NOMO-1 treated with DMSO at 0.1 percent for 48 hours (cell line): Measurements from ENCODE around the gene ERBB3.
"Not testable (repeated sequence)": the region's sequence is repeated elsewhere in the genome, so short reads cannot be mapped to it uniquely, and the experiment has no call there.

Experiments used
- DNase-seq: peaks from one replicate; lab custom pipeline; 2025; ENCODE audit not compliant: unreplicated experiment; lab: John Stamatoyannopoulos, UW

Gene ERBB3

DNA sequence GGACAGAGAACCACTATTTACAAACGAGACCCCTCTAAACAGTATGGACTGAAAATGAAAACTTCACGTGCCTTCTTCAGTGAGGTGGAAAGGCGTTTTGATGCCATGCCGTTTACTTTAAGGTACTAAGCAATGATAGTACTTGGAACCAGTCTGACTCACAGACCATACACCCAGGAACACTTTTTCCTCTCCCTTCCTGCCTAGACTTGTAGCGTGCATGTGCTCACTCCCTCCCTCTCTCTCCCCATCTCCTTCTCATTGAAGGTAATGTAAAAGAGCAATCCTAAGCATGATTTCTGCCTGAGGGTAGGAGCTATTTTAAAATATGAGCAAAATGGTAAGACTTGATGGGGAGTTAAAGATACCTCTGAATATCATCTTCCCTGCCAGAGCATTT, 30.6 kb downstream of the ERBB3 start:
- no peak for DNase-seq

DNA sequence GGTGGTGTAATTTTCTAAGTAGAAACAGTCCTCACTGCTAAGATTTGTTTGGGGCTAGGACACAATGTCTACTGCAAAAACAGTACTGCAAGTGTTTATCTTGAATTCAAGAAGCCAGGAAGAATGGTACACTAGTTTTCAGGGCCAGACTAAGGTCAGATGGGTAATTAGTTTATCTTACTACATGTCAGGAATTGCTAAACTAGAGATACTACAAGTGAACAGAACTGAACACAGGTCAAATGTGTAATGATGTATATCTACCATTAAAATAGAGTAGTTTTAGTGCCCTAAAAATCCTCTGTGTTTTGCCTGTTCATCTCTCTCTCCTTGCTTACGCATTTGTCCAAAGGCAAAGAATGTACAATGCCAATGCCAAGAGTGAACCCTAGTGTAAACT, 34.1 kb downstream of the ERBB3 start:
- no peak for DNase-seq

DNA sequence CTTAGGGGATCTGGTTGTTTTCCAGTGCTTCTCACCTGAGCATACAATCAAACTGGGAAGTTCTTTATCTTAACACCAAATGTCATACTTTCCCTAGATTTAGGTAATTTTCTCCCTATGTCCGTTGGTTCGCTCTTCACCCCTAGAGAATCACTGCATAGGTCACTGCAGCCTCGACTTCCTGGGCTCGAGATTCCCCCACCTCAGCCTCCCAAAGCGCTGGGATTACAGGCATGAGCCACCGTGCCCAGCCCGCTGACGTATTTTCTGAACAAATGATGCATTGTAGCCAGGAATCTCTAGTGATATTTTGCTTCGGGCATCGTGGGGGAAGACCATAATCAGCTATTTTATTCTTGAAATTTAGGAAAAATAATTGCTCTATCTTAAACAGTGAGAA, 35.4 kb downstream of the ERBB3 start:
- no peak for DNase-seq

DNA sequence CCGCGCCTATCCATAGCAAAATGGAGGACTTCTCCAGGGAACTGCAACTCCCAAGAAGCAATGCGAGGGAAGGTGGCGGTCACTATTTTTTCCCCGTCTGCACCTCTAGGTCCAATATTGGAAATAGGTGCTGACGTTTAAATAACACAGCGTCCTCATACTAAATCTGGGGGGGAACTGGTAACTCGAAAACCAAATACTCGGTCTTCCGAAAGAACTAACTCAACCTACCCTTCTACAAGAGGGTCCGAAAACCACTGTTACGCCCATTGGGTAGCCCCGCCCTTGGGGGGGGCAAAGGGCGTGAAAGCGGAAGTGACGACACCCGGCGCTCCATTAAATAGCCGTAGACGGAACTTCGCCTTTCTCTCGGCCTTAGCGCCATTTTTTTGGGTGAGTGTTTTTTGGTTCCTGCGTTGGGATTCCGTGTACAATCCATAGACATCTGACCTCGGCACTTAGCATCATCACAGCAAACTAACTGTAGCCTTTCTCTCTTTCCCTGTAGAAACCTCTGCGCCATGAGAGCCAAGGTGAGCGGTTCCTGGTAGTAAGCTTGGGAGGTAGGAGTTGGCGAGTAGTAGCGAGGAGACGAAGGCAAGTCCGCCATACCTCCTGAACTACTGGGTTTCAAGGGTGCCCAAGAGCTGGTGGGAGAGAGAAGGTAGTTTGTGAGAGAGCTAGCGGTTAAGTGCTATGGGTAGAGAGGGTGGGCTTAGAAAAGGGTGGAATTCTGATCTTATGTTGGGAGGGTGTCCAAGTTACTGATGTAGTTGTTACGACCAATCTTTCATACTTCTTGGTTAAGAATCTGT, 36.5 kb downstream of the ERBB3 start, which contains the start of gene RPL41:
TSS of gene RPL41 (plus strand) at position 367 of the 815 bp plus-strand sequence.
- DNase-seq = peak; percentile 95

DNA sequence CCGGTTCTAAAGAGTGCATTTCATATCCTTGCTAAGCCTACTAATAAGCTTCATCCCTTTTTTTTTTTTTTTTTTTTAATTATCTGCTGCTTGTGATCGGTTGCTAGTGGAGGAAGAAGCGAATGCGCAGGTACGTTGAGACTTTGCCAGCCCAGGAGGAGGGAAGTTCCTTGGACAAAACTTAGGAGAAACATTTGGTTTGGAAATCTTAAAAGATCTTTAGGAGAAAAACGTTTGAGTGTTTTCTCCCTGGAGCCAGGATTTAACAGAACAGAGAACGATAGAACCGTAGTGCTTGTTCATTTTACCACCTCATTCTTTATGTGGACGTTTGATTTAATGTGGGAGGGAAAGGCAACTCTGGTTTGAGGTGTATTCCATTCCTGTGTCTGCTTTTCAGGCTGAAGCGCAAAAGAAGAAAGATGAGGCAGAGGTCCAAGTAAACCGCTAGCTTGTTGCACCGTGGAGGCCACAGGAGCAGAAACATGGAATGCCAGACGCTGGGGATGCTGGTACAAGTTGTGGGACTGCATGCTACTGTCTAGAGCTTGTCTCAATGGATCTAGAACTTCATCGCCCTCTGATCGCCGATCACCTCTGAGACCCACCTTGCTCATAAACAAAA, 37.2 kb downstream of the ERBB3 start:
- not testable (repeated sequence) for DNase-seq

DNA sequence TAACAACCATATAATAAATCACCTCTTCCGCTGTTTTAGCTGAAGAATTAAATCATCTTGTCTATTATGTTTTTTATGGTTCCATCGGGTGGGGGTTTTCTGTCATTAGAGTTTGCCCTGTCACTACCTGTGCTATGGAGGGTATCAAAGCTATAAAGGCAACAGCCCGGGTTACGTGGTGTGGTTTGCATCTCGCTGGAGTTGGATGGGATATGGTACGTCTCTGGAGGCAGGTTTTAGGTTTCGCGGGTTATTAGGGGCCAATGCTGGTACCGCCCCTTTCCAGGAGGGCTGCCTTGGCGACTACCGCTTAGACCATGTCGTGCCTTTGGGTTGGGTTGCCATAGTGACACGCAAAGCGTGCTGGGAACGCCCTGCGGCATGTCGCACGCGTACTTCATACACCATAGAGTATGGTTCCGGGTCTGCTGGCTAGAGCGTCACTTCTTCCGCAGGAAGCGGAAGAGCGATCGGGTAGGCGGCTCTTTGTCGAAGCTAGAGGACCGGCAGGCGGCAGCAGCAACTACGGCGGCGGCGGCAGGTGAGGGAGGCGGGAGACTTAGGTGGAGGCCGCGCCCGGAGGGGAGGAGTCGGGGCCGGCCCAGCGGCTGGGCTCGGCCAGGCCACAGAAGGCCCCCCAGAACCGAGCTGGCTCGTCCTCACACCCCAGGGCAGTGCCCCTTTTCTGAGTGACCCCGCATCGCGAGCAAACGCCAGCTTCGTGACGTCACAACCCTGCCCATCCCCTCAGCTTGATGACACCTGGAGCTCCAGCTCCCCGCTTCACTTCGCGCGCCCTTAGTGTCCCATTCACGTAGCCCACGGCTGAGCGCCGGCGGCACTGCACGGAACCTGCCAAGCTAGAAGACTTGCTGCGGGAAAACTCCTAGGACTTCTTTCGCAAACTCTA, 38.1 kb downstream of the ERBB3 start, which contains the start of gene ZC3H10:
TSS of gene ZC3H10 (plus strand) at position 489 of the 910 bp plus-strand sequence. CDS start 2,297 bp downstream, outside the sequence.
- peak; percentile 99 for DNase-seq

DNA sequence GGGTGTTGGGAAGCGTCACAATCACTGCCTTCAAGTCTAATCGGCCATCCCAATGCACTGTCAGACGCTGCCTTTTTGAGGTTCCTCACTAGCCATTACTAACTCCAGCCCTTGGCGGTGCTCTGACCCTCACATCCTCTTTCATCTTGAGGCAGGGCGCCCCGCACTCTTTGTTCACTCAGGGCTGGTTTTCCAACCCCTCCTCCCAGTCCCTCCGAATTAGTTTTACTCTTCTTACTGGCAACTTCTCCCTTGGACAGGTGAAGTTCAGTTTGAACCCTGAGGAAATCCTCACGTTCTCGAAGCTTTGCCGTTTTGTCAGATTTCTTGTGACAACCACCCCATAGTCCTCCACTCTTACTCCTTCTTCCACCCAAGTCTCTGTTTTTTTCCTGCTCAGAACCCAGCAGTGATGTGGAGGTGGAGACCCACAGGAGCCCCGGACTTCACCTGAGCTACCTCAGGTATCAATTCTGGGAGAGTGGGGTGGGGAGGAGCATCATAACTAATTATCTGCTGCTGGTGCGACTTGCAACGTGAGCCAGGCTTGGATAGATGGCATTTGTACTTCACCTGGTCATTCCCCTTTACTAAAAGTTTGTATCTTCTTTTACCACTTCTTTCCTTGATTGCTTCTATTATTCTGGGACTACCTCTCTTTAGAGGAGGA, 38.9 kb downstream of the ERBB3 start:
- peak; percentile 43 for DNase-seq

DNA sequence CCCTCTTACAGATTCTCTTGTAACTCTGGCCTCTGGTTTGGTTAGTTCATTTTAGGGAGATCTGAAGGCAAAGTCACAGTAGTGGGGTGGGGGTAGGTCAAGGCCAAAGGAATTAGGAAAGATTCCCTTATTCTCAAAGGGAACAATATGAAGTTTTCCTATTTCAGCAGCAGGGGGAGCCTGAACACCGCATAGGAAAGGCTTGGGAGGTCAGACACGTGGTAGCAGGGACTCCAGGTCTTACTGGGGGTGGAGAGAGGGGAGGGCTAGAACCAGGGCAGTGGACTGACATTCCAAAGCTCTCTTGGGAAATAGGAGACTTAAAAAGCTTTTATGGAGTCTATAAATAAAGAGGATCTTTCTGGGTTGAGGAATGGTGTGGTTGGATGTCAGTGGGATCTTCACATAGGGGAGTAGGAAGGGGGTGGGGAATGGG, 39.4 kb downstream of the ERBB3 start:
- peak; percentile 78 for DNase-seq

DNA sequence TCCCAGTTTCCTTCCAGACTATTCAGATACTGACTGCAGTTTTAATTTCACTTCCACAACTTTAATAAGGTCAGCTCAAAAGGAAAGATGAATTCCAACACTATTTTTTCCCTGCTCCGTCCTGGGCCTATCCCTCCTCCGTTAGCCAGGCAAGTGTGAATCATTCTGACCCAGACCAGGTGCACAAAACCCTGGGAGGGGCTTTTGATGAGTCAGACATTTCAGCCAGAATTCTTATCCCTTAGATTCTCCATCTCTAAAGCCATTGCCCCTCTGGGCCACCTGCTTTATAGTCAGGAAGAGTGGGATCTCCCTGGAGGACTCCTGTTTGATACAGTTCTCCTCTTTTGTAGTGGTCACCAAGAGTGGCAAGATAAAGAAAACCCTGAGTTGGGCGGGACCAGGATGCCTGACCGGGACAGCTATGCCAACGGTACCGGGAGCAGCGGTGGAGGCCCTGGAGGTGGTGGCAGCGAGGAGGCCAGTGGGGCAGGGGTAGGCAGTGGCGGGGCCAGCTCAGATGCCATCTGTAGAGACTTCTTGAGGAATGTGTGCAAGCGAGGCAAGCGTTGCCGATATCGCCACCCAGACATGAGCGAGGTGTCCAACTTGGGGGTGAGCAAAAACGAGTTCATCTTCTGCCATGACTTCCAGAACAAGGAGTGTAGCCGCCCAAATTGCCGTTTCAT, 40.3 kb downstream of the ERBB3 start:
- no peak for DNase-seq

DNA sequence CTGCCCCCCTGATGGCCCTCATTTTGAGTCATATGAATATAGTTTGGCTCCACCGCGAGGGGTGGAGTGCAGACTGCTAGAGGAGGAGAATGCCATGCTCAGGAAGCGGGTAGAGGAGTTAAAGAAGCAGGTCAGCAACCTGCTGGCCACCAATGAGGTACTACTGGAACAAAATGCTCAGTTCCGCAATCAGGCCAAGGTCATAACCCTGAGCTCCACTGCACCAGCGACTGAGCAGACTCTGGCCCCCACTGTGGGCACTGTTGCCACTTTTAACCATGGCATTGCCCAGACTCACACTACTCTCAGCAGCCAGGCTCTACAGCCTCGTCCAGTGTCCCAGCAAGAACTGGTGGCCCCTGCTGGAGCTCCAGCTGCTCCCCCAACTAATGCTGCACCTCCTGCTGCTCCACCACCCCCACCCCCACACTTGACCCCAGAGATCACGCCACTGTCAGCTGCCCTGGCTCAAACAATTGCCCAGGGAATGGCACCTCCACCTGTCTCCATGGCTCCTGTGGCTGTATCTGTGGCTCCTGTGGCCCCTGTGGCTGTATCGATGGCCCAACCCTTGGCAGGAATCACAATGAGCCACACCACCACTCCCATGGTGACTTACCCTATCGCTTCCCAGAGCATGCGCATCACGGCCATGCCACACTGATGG, 41.4 kb downstream of the ERBB3 start:
- no peak for DNase-seq

DNA sequence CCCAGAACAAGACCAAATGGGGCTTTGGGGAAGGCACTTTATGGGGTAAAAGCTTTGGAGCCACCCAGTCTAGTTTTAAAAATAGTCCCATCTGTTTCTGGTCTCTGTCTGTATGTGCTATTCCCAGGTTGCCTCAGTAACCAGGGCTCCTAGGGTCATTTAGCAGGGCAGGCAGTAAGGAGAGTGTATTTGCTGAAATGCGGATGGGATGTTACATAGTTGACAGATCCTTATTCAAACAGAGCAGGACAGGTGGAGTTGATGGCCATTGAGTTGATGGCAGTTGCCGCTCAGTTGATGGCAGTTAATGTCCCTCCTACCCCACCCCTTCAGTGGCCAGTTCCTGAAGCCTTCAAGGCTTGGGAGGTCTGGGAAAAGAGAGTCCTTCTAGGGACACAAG, 42.7 kb downstream of the ERBB3 start:
- no peak for DNase-seq

DNA sequence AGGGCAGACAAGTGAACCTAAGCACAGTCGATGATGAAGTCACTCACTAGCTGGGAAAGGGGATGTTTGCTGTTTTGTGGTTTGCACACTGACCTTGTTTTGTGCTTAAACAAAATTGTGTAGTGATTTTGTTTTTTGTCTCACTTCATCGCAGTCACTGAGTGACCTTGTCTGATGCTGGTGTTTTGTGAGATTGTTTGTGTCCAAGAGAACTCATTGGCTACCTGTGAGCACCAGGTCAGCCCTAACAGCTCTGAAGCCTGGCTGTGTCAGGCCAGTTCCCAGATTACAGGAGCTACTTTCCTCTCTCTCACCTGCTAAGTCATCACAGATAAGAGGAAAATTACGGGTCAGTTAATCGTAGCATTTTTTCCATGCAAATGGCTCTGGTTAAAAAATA, 44.2 kb downstream of the ERBB3 start:
- no peak for DNase-seq

DNA sequence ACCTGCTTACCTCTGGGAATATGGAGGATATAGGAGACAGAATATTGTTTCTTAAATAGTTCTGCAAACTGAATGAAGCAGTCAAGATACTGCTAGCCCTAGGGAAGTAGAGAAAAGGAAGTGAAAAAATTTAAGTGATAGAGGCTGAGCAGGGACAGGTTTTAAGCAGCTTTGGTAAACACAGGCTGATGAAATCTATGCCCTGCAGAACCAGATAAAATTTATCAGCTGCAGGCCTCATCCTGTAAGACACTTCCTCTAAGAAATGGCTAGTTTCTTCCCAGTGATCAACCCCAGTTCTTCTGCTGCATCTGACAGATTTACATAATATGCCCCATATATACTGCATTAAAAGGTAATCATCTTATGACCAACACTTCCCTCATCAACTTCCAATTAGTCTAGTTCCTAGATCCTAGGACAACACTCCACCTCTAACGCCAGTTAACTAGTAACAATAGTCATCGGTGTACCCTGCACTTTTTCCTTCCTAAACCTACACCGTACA, 46.8 kb downstream of the ERBB3 start:
- peak; percentile 90 for DNase-seq

DNA sequence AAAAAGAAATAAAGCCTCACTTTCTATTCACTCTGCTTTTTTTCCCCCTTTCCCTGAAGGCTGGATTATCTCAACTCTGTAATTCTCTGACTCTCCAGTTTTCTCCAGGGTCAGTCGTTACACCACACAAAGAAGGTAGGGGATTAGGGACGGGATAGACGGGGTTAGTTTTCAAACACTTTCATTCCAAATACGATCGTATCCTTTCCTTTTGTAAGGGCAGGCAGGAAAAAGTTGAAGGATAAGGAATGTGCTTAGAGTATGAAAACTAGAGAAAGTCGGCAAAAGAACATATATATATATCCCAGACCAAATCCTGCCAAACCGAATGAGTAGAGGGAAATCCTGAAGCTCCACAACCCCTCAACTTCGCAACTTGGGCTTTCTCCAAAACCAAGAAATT, 47.5 kb downstream of the ERBB3 start:
- no peak for DNase-seq

DNA sequence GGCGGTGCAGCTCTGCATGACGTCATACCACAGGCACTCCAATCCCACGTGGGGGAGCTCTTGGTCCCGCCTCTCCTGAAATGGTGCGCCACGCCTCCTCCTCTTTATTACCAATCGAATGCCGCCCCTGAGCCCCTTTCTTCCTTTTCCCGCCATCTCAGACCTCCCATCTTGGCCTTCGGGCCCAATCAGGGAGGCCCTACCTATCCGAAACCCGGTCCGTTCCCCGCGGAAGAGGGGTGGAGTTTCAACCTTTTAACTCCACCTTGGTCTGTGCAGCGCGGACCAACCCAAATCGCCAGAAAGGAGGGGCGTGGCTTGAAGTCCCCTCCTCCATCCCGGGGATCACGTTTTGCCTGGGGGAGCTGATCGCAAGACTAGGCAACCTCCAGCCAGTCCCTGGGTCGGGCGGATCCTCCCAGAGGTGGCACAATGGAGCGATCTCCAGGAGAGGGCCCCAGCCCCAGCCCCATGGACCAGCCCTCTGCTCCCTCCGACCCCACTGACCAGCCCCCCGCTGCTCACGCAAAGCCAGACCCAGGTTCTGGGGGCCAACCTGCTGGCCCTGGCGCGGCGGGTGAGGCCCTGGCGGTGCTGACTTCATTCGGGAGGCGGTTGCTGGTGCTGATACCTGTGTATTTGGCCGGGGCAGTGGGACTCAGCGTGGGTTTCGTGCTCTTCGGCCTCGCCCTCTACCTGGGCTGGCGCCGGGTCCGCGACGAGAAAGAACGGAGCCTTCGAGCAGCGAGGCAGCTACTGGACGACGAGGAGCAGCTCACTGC, 48.1 kb downstream of the ERBB3 start, which contains the start of gene ESYT1:
TSS of gene ESYT1 (plus strand) at position 380 of the 782 bp plus-strand sequence. CDS start at position 433, 53 bp downstream.
- DNase-seq = peak; percentile 100

DNA sequence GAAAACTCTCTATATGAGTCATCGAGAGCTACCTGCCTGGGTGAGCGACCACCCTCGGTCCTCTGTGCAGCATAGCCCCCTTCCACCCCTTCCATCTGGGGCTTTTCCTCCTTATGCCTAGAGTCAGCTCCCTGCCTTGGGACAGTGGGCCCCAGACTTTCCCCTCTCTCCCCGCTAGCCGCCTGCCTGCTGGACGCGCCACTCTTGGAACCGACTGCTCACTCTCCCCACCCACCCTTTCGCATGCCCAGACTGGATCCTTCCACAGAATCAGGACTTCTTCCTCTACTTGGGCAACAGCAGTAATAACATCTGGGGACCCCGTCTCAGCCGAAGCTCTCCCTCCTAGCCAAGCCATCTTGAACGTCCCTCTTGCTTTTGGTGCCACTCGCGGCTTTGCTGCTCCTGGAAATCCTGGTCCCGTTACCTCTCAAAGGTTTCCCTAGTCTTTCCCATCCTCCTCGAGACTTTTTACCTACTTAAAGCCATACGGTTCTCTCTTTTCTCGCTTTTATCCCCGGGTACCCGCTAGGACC, 48.8 kb downstream of the ERBB3 start:
- no peak for DNase-seq

DNA sequence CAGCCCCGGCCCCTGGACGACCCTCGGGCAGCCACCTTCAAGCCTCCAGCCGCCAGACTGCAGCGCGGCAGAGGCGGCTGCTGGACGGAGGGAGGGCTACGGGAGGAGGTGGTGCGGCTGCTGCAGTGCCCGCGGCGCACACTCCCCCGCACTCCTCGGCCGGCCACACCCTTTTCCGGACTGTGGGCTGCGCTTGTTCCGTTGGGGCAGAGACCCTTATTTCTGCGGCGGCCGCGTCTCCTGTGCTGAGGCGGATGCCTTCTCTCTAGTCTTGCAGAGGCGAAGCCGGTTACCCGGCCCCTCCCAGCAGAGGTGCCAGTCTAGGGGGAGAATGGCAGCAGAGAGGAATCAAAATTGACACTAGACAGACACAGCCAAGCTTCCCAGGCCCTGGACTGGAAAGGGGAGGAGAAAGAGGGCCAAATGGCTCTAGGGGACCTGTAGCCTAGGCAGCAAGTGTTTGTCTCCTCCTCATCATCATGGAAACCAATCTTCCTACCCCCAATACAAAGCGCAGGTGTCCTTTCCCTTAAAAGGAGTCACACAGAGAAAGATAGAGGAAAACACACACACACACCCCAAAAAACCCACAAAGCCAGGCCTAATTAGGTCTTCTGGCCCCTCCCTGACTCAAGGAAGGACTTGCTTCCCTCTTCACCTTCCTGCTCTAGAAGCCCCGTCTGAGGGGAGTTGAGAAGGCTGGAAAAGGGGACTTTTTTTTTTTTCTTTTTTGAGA, 49.4 kb downstream of the ERBB3 start:
- DNase-seq = peak; percentile 55
